Measurements from ENCODE around the gene PUSL1. TPM values are rescaled to one million over a fixed set of nuclear protein-coding genes. Genes with fewer than 3 reads are reported as not detected.

PUSL1 gene
- total and polyA plus RNA-seq, 2 of the 13 experiments (the other 11 are each of a cell fraction or from before 2014, with no cell fraction given) = 8.3 to 22.2 TPM

DNA sequence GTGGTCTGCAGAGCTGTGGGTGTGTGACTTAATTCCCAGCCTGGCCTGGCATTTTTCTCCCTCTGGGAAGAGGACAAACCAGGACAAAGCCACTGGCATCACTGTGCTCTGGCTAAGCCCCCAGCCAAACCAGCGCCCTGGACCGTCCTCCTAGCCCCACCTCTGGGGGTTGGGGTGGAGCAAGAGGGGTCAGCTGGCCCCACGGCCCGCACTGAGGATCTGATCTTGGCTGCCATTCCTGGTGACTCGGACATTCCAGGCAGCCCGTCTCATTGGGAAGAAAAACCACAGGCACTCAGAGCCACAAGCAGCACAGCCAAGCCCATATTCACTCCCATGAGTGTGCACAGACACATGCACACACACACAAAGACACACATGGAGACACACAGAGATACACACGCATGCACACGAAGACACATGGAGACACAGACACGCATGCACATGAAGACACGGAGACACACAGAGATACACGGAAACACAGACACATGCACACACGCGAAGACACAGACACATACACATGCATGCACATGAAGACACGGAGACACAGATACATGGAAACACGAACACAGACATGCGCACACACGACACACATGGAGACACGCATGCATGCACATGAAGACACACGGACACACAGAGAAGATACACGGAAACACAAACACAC lies 52.2 kb downstream of the PUSL1 start (continued):
- TF ChIP-seq, protein P1, sequence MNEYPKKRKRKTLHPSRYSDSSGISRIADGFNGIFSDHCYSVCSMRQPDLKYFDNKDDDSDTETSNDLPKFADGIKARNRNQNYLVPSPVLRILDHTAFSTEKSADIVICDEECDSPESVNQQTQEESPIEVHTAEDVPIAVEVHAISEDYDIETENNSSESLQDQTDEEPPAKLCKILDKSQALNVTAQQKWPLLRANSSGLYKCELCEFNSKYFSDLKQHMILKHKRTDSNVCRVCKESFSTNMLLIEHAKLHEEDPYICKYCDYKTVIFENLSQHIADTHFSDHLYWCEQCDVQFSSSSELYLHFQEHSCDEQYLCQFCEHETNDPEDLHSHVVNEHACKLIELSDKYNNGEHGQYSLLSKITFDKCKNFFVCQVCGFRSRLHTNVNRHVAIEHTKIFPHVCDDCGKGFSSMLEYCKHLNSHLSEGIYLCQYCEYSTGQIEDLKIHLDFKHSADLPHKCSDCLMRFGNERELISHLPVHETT (CRISPR knock-in tag; conservative IDR thresholded peaks at IDR 0.05) = no peak
- TF ChIP-seq, protein P2, sequence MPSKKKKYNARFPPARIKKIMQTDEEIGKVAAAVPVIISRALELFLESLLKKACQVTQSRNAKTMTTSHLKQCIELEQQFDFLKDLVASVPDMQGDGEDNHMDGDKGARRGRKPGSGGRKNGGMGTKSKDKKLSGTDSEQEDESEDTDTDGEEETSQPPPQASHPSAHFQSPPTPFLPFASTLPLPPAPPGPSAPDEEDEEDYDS (CRISPR knock-in tag; IDR thresholded peaks at IDR 0.05) = 0 out of 2 replicates have a peak, but pooled peaks have one; percentile 0
- TF ChIP-seq ZNF468 (CRISPR knock-in tag; IDR thresholded peaks at IDR 0.05) (0 out of 2 replicates have a peak, but pooled peaks have one; percentile 66), PHF21A (CRISPR knock-in tag; IDR thresholded peaks at IDR 0.05) (0 out of 2 replicates have a peak, but pooled peaks have one; percentile 4), ZC3H13 (CRISPR knock-in tag; IDR thresholded peaks at IDR 0.05) (0 out of 2 replicates have a peak, but pooled peaks have one; percentile 10), ARNT (IDR thresholded peaks at IDR 0.05) (0 out of 2 replicates have a peak, but pooled peaks have one; percentile 51), TEAD3 (CRISPR knock-in tag; optimal IDR thresholded peaks at IDR 0.05; ENCODE audit: borderline replicate concordance) (peak; percentile 71), TRIM24 (CRISPR knock-in tag; IDR thresholded peaks at IDR 0.05) (0 out of 2 replicates have a peak, but pooled peaks have one; percentile 33), EEA1 (CRISPR knock-in tag; IDR thresholded peaks at IDR 0.05; ENCODE audit: borderline replicate concordance) (0 out of 2 replicates have a peak, but pooled peaks have one; percentile 30), FOSL2 (CRISPR knock-in tag; IDR thresholded peaks at IDR 0.05) (0 out of 2 replicates have a peak, but pooled peaks have one; percentile 29), ZNF790 (CRISPR knock-in tag; IDR thresholded peaks at IDR 0.05; ENCODE audit: borderline replicate concordance) (no peak), ZNF546 (CRISPR knock-in tag; conservative IDR thresholded peaks at IDR 0.05) (no peak)
- TF ChIP-seq, protein P3, sequence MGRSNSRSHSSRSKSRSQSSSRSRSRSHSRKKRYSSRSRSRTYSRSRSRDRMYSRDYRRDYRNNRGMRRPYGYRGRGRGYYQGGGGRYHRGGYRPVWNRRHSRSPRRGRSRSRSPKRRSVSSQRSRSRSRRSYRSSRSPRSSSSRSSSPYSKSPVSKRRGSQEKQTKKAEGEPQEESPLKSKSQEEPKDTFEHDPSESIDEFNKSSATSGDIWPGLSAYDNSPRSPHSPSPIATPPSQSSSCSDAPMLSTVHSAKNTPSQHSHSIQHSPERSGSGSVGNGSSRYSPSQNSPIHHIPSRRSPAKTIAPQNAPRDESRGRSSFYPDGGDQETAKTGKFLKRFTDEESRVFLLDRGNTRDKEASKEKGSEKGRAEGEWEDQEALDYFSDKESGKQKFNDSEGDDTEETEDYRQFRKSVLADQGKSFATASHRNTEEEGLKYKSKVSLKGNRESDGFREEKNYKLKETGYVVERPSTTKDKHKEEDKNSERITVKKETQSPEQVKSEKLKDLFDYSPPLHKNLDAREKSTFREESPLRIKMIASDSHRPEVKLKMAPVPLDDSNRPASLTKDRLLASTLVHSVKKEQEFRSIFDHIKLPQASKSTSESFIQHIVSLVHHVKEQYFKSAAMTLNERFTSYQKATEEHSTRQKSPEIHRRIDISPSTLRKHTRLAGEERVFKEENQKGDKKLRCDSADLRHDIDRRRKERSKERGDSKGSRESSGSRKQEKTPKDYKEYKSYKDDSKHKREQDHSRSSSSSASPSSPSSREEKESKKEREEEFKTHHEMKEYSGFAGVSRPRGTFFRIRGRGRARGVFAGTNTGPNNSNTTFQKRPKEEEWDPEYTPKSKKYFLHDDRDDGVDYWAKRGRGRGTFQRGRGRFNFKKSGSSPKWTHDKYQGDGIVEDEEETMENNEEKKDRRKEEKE (IDR thresholded peaks at IDR 0.05) = no peak
- TF ChIP-seq, protein P4, sequence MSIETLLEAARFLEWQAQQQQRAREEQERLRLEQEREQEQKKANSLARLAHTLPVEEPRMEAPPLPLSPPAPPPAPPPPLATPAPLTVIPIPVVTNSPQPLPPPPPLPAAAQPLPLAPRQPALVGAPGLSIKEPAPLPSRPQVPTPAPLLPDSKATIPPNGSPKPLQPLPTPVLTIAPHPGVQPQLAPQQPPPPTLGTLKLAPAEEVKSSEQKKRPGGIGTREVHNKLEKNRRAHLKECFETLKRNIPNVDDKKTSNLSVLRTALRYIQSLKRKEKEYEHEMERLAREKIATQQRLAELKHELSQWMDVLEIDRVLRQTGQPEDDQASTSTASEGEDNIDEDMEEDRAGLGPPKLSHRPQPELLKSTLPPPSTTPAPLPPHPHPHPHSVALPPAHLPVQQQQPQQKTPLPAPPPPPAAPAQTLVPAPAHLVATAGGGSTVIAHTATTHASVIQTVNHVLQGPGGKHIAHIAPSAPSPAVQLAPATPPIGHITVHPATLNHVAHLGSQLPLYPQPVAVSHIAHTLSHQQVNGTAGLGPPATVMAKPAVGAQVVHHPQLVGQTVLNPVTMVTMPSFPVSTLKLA (IDR thresholded peaks at IDR 0.05) = peak; percentile 87
- TF ChIP-seq, protein P5, sequence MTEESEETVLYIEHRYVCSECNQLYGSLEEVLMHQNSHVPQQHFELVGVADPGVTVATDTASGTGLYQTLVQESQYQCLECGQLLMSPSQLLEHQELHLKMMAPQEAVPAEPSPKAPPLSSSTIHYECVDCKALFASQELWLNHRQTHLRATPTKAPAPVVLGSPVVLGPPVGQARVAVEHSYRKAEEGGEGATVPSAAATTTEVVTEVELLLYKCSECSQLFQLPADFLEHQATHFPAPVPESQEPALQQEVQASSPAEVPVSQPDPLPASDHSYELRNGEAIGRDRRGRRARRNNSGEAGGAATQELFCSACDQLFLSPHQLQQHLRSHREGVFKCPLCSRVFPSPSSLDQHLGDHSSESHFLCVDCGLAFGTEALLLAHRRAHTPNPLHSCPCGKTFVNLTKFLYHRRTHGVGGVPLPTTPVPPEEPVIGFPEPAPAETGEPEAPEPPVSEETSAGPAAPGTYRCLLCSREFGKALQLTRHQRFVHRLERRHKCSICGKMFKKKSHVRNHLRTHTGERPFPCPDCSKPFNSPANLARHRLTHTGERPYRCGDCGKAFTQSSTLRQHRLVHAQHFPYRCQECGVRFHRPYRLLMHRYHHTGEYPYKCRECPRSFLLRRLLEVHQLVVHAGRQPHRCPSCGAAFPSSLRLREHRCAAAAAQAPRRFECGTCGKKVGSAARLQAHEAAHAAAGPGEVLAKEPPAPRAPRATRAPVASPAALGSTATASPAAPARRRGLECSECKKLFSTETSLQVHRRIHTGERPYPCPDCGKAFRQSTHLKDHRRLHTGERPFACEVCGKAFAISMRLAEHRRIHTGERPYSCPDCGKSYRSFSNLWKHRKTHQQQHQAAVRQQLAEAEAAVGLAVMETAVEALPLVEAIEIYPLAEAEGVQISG (CRISPR knock-in tag; IDR thresholded peaks at IDR 0.05) = 0 out of 2 replicates have a peak, but pooled peaks have one; percentile 22

Measured in HepG2 (cell line).